Lower leg skin (tissue), 4 donors: ENCODE results near the gene GPD2. TPM values are rescaled to one million over a fixed set of nuclear protein-coding genes. Genes with fewer than 3 reads are reported as not detected.
"Not testable (repeated sequence)": the region's sequence is repeated elsewhere in the genome, so short reads cannot be mapped to it uniquely, and the experiment has no call there.

Experiments used
- DNase-seq, 2 donors: peaks; one replicate each; pipeline ENCODE4 v3.0.0-alpha.2; 2019; ENCODE audit warnings: low spot score in 2 of 2
- H3K4me3 ChIP-seq: fragments of 200-600 bp; sonication (generic); 2 replicates; pipeline ENCODE4 v1.5.1; 2017; ENCODE audit warnings: mild to moderate bottlenecking, low read depth; ENCODE audit not compliant: poor library complexity, severe bottlenecking
- CTCF ChIP-seq, 3 donors: fragments of 450-650 bp; IDR thresholded peaks; one replicate each; pipeline ENCODE4 v1.5.1; 2016; ENCODE audit warnings: antibody characterized with exemption in 3 of 3, mild to moderate bottlenecking in 3 of 3, moderate library complexity in 2 of 3
- POLR2A ChIP-seq, 2 donors: fragments of 450-650 bp; IDR thresholded peaks; one replicate each; pipeline ENCODE4 v1.6.1; 2016 to 2017; ENCODE audit warnings: antibody characterized with exemption in 2 of 2, mild to moderate bottlenecking in 1 of 2, moderate library complexity in 1 of 2
- WGBS, 2 donors: methylation state at CpG; one replicate each; pipeline ENCODE4 v1.1.5; 2018; 5-methylcytosine and 5-hydroxymethylcytosine counted together
- intact Hi-C: fragments of 100-400 bp; cut with DNase I; formaldehyde crosslinking; loops from one replicate; pipeline ENCODE4 v1.15.0; 2023; ENCODE audit warnings: low total_unique reads
- total RNA-seq, 4 donors: library from RNA; depleted of rRNA; stranded (reverse); fragments of >200 nt; gene quantifications; one replicate each; pipeline ENCODE4 v1.1.0, GENCODE V29; 2016

The GPD2 gene
- total RNA-seq, 4 donors from 2014 or later: 50.0 to 83.5 (median 64.6) TPM

- WGBS, 2 donors: 94 to 98% methylated on average over 2 of the region's 2 CpGs
- intact Hi-C loops: no loop called here
- no peak for TF ChIP-seq POLR2A (IDR thresholded peaks at IDR 0.05)
- no peak for DNase-seq
- H3K4me3 ChIP-seq: no peak overlapping the region
These were observed 77.0 kb downstream of the GPD2 start for GRCh38 chr2:156513219-156513618.

GRCh38 chr2:156517419-156517818 lies 81.2 kb downstream of the GPD2 start:
- intact Hi-C loops: no loop called here
- no peak for DNase-seq
- no peak overlapping the region for H3K4me3 ChIP-seq
- TF ChIP-seq POLR2A (IDR thresholded peaks at IDR 0.05) (no peak), CTCF (IDR thresholded peaks at IDR 0.05) (no peak)

- no peak overlapping the region for H3K4me3 ChIP-seq
- intact Hi-C loops: no loop called here
- DNase-seq: no peak
- WGBS, 2 donors: 85% methylated on average over 4 of the region's 4 CpGs
- no peak for TF ChIP-seq POLR2A (IDR thresholded peaks at IDR 0.05)
These were observed 82.0 kb downstream of the GPD2 start for GRCh38 chr2:156518138-156518537.

GRCh38 chr2:156522864-156523440 lies 86.8 kb downstream of the GPD2 start:
- TF ChIP-seq POLR2A (IDR thresholded peaks at IDR 0.05): no peak
- no peak for TF ChIP-seq CTCF (IDR thresholded peaks at IDR 0.05)
- no peak for DNase-seq
- H3K4me3 ChIP-seq: no peak overlapping the region
- 91 to 98% methylated on average over 4 of the region's 4 CpGs for WGBS, 2 donors
- intact Hi-C loops: no loop called here

DNA sequence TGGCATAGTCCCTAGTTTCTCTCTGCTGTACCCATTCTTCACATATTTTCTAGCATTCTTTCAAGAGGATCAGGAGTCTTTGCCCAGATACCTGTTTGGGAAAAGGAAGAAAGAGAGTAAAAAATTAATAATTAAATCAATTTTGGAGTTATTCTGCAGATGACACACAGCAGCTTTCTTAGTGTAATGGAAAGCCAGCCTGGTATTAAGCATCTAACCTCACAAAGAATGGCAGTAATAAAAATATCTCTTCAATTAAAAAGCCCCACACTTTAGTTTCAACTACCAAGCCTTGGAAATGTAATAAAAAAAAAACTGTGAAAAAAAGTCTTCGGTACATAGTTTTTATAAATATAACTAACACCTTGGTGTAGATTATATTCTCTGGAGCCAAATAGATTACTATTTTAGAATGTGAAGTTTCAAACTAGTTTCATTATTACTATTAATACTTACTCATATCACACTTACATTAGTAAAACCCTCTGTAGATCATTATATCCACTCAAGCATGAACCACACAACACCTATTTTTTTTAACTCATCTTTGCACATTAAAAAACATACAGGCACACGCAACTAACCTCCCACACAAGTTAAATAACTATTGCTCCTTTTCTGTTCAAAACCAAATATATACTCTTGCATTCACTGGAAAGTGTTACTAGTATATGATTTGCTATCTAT lies 90.9 kb downstream of the GPD2 start:
- WGBS, 2 donors: 92 to 97% methylated on average over 2 of the region's 2 CpGs
- no peak overlapping the region for H3K4me3 ChIP-seq
- intact Hi-C loops: loop anchor here (5.0 kb wide), 1 partner anchor 510 kb away; no protein-coding TSS in a partner anchor
- no peak for DNase-seq
- TF ChIP-seq CTCF (IDR thresholded peaks at IDR 0.05): no peak
- no peak for TF ChIP-seq POLR2A (IDR thresholded peaks at IDR 0.05)

GRCh38 chr2:156528583-156528982 lies 92.4 kb downstream of the GPD2 start:
- intact Hi-C loops: loop anchor here (5.0 kb wide), 1 partner anchor 509 kb away; no protein-coding TSS in a partner anchor

DNA sequence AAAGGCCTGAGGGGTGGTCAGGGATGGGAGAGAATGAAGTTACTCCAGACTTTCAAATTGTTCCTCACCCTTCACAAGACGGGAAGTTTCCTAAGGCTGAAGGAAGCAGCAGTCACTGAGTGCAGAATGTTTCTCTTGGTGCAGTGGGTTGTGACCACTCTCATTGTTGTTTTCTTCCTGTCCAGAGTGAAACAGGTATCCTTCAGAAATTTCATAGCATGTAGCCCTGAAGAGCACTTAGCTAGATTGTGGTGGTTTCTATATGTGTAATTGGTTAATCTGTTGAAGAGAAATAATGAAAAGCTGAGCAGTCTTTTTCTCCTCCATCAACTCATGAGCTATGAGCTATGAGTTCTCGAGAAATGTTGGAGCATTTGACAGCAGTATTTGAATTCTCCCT lies 96.8 kb downstream of the GPD2 start:
- TF ChIP-seq POLR2A (IDR thresholded peaks at IDR 0.05) (no peak), CTCF (IDR thresholded peaks at IDR 0.05) (no peak)
- intact Hi-C loops: no loop called here
- DNase-seq: no peak
- WGBS, 2 donors: 91 to 100% methylated on average over 2 of the region's 2 CpGs
- no peak overlapping the region for H3K4me3 ChIP-seq

More at GRCh38 chr2:156528583-156528982, 92.4 kb downstream of the GPD2 start:
- 99 to 100% methylated on average over 5 of the region's 5 CpGs for WGBS, 2 donors
- not testable (repeated sequence) for H3K4me3 ChIP-seq, DNase-seq
